Measurements from ENCODE around the gene TP53I11.

- no peak for TF ChIP-seq CTCF (conservative IDR thresholded peaks at IDR 0.05 in 1 of 2, IDR thresholded peaks at IDR 0.05 in 1 of 2; ENCODE audit: extremely low read depth in 1 of 2, insufficient read depth in 1 of 2, low read depth in 1 of 2, low read length in 2 of 2)
- no peak for TF ChIP-seq EZH2 (IDR thresholded peaks at IDR 0.05; ENCODE audit: borderline replicate concordance, low read length)
Measured at GRCh38 chr11:44987506-44987905, 36.8 kb upstream of the TP53I11 start.

Data from mammary epithelial cell (primary cell).